B cell (primary cell): ENCODE data around the gene LRRC26. TPM values are rescaled to one million over a fixed set of nuclear protein-coding genes. Genes with fewer than 3 reads are reported as not detected.

Experiments used
- ATAC-seq: fragments of 200-7000 bp; cut with Tn5 transposase; one replicate; pipeline ENCODE4 v1.10.0; 2021; ENCODE audit warnings: low read depth, mild to moderate bottlenecking, moderate number of reproducible peaks, moderate library complexity
- CTCF ChIA-PET: fragments of 350-600 bp; sonication (Branson Sonifier 250); formaldehyde crosslinking; loops from one replicate; lab custom pipeline; 2021; ENCODE audit warnings: antibody characterized with exemption, inconsistent platforms; lab: Charles Lee
- POLR2A ChIA-PET: fragments of 350-600 bp; sonication (Branson Sonifier 250); formaldehyde crosslinking; loops from one replicate; lab custom pipeline; 2021; ENCODE audit warnings: antibody characterized with exemption; lab: Charles Lee
- DNase-seq: peaks from one replicate; pipeline ENCODE4 v3.0.0; 2013
- H2AFZ ChIP-seq: 2 replicates; pipeline ENCODE4 v1.6.1; 2012; ENCODE audit warnings: mild to moderate bottlenecking, low read depth, low read length; ENCODE audit not compliant: insufficient read depth, poor library complexity, severe bottlenecking
- H3K27ac ChIP-seq, 2 donors: 1 replicate in 1 of 2; 2 replicates in 1 of 2; pipeline ENCODE4 v1.5.1; 2012 to 2013; ENCODE audit warnings: low read length in 2 of 2, mild to moderate bottlenecking in 2 of 2, moderate library complexity in 1 of 2
- H3K27me3 ChIP-seq, 4 experiments: fragments of 200-600 bp in 1 of 4; sonication (generic) in 1 of 4; replicated peaks in 1 of 4; 1 replicate in 2 of 4; 2 replicates in 2 of 4; pipeline versions ENCODE4 v1.6.1 to v1.7.0; 2013 to 2016; ENCODE audit warnings: low read length in 3 of 4, mild to moderate bottlenecking in 2 of 4, mixed read lengths in 1 of 4, moderate library complexity in 1 of 4; ENCODE audit not compliant: insufficient read depth in 4 of 4, control insufficient read depth in 3 of 4; ENCODE audit errors: control extremely low read depth in 1 of 4
- H3K36me3 ChIP-seq, 2 experiments: replicated peaks in 1 of 2; 1 replicate in 1 of 2; 2 replicates in 1 of 2; pipeline versions ENCODE4 v1.6.1 to v1.7.1; 2013; ENCODE audit warnings: low read length in 1 of 2; ENCODE audit not compliant: insufficient read depth in 2 of 2, control insufficient read depth in 1 of 2; ENCODE audit errors: control extremely low read depth in 1 of 2, extremely low read depth in 1 of 2
- H3K4me1 ChIP-seq, 2 donors: fragments of 200-600 bp in 1 of 2; sonication (generic) in 1 of 2; 1 replicate in 1 of 2; 2 replicates in 1 of 2; pipeline versions ENCODE4 v1.5.1 to v1.6.1; 2013 to 2017; ENCODE audit warnings: low read length in 2 of 2; ENCODE audit not compliant: control insufficient read depth in 2 of 2, insufficient read depth in 2 of 2
- H3K4me2 ChIP-seq: replicated peaks from 2 replicates; pipeline ENCODE3; 2012; ENCODE audit warnings: mild to moderate bottlenecking, low read depth, low read length; ENCODE audit not compliant: poor library complexity, severe bottlenecking
- H3K4me3 ChIP-seq, 5 experiments: fragments of 200-600 bp in 1 of 5; sonication (generic) in 1 of 5; 1 replicate in 3 of 5; 2 replicates in 2 of 5; pipeline versions ENCODE4 v1.5.1 to v1.7.0; 2011 to 2016; ENCODE audit warnings: low read length in 4 of 5, mild to moderate bottlenecking in 4 of 5, low read depth in 2 of 5, control low read depth in 1 of 5, moderate library complexity in 1 of 5; ENCODE audit not compliant: insufficient read depth in 1 of 5; ENCODE audit errors: control extremely low read depth in 1 of 5, extremely low read depth in 1 of 5
- H3K79me2 ChIP-seq: fragments of 200-600 bp; sonication (generic); one replicate; pipeline ENCODE4 v1.6.0; 2016; ENCODE audit warnings: low read length; ENCODE audit not compliant: control insufficient read depth, insufficient read depth
- H3K9ac ChIP-seq: fragments of 200-600 bp; sonication (generic); 2 replicates; pipeline ENCODE4 v1.6.1; 2017; ENCODE audit warnings: mild to moderate bottlenecking, low read length, moderate library complexity
- H3K9me3 ChIP-seq, 3 donors: one replicate each; pipeline versions ENCODE4 v1.6.1 to v1.7.1; 2013; ENCODE audit warnings: low read length in 2 of 3; ENCODE audit not compliant: control insufficient read depth in 2 of 3, insufficient read depth in 1 of 3; ENCODE audit errors: control extremely low read depth in 1 of 3
- H4K20me1 ChIP-seq: 2 replicates; pipeline ENCODE4 v1.6.0; 2012; ENCODE audit warnings: mild to moderate bottlenecking, low read length; ENCODE audit not compliant: insufficient read depth, control insufficient read depth, poor library complexity, severe bottlenecking
- H3K27ac Mint-ChIP-seq: one replicate; pipeline ENCODE4 v1.8.0; 2021; ENCODE audit warnings: mixed read lengths
- H3K27me3 Mint-ChIP-seq: one replicate; pipeline ENCODE4 v1.8.0; 2021; ENCODE audit warnings: mixed read lengths
- H3K4me1 Mint-ChIP-seq: one replicate; pipeline ENCODE4 v1.8.0; 2021; ENCODE audit warnings: mixed read lengths
- H3K4me3 Mint-ChIP-seq: one replicate; pipeline ENCODE4 v1.8.0; 2021; ENCODE audit warnings: mixed read lengths
- H3K9me3 Mint-ChIP-seq: one replicate; pipeline ENCODE4 v1.8.0; 2022; ENCODE audit warnings: mixed read lengths; ENCODE audit not compliant: insufficient read depth
- CTCF ChIP-seq: fragments of 200-600 bp; IDR thresholded peaks from one replicate; pipeline ENCODE4 v1.8.0; 2022; ENCODE audit warnings: antibody characterized with exemption, mild to moderate bottlenecking
- EZH2 ChIP-seq: IDR thresholded peaks from 2 replicates; pipeline ENCODE4 v1.6.1; 2012; ENCODE audit warnings: borderline replicate concordance, low read depth, mild to moderate bottlenecking, moderate library complexity, low read length; ENCODE audit not compliant: insufficient read depth, poor library complexity, severe bottlenecking
- WGBS: methylation state at CpG from one replicate; pipeline ENCODE4 v1.1.5; 2013; ENCODE audit warnings: missing lambda C conversion rate; ENCODE audit not compliant: insufficient coverage; 5-methylcytosine and 5-hydroxymethylcytosine counted together
- intact Hi-C: fragments of 100-400 bp; cut with micrococcal nuclease; formaldehyde crosslinking; loops from one replicate; pipeline ENCODE4 v1.10.0; 2022
- polyA plus RNA-seq: library from polyadenylated mRNA; depleted of rRNA; stranded (reverse); fragments of >200 nt; gene quantifications from 2 replicates; pipeline ENCODE4 v1.2.3, GENCODE V29; 2012
- total RNA-seq, 2 donors: library from RNA; stranded (reverse); fragments of 120-200 nt in 1 of 2; gene quantifications; 1 replicate in 1 of 2; 2 replicates in 1 of 2; pipeline versions ENCODE4 v1.2.3 to v1.2.4, GENCODE V29; 2013 to 2022

Gene LRRC26
- total and polyA plus RNA-seq, 2 donors (not counting 1 experiment from before 2014, with no cell fraction given), result not detected

DNA sequence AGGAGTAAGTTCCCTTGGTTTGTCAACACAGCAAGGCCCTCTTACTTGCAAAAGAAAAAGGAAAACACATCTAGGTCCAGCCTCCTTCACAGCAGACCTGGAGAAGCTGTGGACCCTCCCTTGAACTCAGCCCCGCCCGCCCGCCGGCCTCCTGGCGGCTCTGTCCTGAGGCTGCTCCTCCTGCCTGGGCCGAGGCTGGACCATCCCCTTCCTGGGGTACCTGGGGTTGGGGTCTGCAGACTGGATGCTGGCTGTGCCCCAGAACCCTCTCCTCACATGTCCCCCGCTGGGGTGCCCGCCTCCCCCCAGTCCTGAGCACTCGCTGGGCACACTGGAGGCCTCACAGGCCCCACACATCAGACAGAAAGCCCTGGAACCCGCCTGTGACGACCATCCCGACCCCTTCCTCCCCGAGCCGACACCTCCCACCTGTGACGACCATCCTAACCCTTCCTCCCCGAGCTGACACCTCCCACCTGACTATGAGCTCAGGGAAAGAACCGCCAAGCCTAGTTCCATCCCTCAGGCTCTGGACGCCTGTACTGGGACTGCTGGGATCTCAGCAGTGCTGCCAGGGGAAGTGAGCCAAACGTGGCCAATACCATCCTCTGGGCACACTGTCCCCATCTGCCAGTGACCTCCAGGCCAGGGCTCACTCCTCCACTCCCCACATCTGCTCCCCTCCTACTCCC is 9.2 kb upstream of the LRRC26 start:
- H3K4me1 Mint-ChIP-seq, result peaks cover 1% of the 10 kb centered on the region
- CTCF ChIA-PET, result interaction anchor here (1.4 kb wide), 1 partner anchor 10 kb away, joined by 3 read pairs; the partner anchor contains the start of genes ANAPC2 and SSNA1
- H3K4me3 Mint-ChIP-seq, result no peak overlapping the region
- WGBS, result 97% methylated on average over 19 of the region's 19 CpGs
- H2AFZ ChIP-seq, result no peak overlapping the region
- intact Hi-C loops, result no loop called here
- H3K4me1 ChIP-seq, result peaks cover 7 to 9% of the 10 kb centered on the region in 2 donors
- no peaks in the 10 kb centered on the region for H3K9me3 ChIP-seq
- ATAC-seq (no peak), DNase-seq (no peak)
- no peak overlapping the region for H3K9ac ChIP-seq
- H3K79me2 ChIP-seq, result no peaks in the 10 kb centered on the region
- H3K27me3 Mint-ChIP-seq, result no peaks in the 10 kb centered on the region
- no peaks in the 10 kb centered on the region for H3K27me3 ChIP-seq
- no peak overlapping the region for H3K27ac ChIP-seq
- no peak overlapping the region for H3K27ac Mint-ChIP-seq
- H3K36me3 ChIP-seq, result peaks cover 0 to 54% of the 10 kb centered on the region in 2 experiments
- H3K9me3 Mint-ChIP-seq, result no peaks in the 10 kb centered on the region
- H4K20me1 ChIP-seq, result peaks cover 32% of the 10 kb centered on the region
- no peak overlapping the region for H3K4me2 ChIP-seq
- no peak for TF ChIP-seq EZH2
- no peak for TF ChIP-seq CTCF
- POLR2A ChIA-PET, result no interaction called here
- no peak overlapping the region for H3K4me3 ChIP-seq

- ChIA-PET POLR2A (no interaction called here), CTCF (interaction anchor here (1.4 kb wide), 1 partner anchor 10 kb away, joined by 3 read pairs; the partner anchor contains the start of genes ANAPC2 and SSNA1)
- TF ChIP-seq CTCF (no peak), EZH2 (no peak)
- no peaks in the 10 kb centered on the region for H3K79me2 ChIP-seq
- ATAC-seq (no peak), DNase-seq (no peak)
- peaks cover 2% of the 10 kb centered on the region for H3K4me1 Mint-ChIP-seq
- H3K27ac Mint-ChIP-seq, result no peak overlapping the region
- H4K20me1 ChIP-seq, result peaks cover 24% of the 10 kb centered on the region
- H2AFZ ChIP-seq, result no peak overlapping the region
- H3K4me2 ChIP-seq, result no peak overlapping the region
- H3K9ac ChIP-seq, result no peak overlapping the region
- 94% methylated on average over 23 of the region's 23 CpGs for WGBS
- H3K4me3 Mint-ChIP-seq, result no peak overlapping the region
- no peaks in the 10 kb centered on the region for H3K27me3 Mint-ChIP-seq
- H3K9me3 Mint-ChIP-seq, result no peaks in the 10 kb centered on the region
- intact Hi-C loops, result no loop called here
- peaks cover 0 to under 1% (median 0%) of the 10 kb centered on the region in 4 experiments for H3K27me3 ChIP-seq
- peaks cover 7 to 9% of the 10 kb centered on the region in 2 donors for H3K4me1 ChIP-seq
- H3K27ac ChIP-seq, result no peak overlapping the region
- peaks cover 0 to 47% of the 10 kb centered on the region in 2 experiments for H3K36me3 ChIP-seq
- no peak overlapping the region for H3K4me3 ChIP-seq
- no peaks in the 10 kb centered on the region for H3K9me3 ChIP-seq
Measured at GRCh38 chr9:137178201-137178938, 8.5 kb upstream of the LRRC26 start.
